ENCODE results near the gene KCNE1.
"Not testable (repeated sequence)": the region's sequence is repeated elsewhere in the genome, so short reads cannot be mapped to it uniquely, and the experiment has no call there.

The KCNE1 gene

DNA sequence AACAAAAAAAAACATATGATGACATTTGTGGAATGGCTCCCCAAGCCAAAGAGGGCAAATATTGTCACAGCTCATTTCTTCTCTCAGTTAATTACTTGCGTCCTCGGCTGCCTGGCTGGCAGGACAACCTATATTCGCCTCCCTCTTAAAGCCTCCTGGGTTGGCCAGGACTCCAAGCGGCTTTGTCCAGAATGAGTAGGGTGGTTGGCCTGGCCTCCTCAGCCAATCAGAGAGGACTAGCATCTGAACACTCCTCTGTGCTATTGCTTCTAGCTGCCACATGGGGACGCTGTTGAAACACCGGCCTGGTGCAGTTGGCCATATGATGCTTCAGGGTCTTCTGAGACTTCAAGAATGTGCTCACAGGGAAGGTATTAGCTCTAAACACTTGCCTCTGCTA lies 83.6 kb downstream of the KCNE1 start:
- not testable (repeated sequence) for DNase-seq (ENCODE audit: low read depth in 2 of 3, low spot score in 1 of 3)

DNA sequence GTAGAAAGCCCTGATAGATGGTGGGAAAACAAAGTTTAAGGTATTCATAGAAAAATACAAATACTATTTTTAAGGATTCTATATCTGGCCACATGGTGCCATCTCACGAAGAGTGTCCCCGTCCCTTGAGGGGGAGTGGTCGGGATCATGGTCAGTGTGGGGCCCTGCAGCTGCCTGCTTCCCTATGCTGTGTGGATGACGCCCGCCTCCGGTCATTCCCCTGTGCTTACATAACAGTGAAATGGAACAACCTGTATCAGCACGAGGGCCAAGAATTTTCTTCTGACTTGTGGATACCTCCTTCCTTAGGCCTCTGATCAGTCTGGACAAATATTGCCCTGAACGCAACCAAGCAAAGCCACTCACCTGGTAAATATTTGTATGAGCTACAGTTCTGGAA lies 84.7 kb downstream of the KCNE1 start:
- not testable (repeated sequence) for DNase-seq (ENCODE audit: low read depth in 2 of 3, low spot score in 1 of 3)

DNA sequence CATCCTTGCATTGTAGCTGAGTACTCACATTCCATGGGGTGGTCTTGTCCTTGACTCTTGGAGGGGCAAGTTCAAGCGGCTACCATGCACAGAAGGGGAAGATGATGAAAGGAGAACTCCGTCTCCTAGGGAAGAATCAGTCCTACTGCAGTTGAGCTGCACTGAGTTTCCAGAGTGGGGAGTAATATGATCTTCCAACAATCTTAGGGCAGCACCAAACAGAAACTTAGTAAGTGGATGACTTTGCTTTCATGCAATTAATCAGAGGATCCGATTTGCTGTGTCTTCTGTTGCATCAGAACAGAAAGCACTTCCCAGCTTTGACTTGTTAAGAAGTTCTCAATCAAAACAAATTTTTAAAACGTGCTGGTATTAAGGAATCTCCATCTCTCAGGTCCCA lies 88.2 kb downstream of the KCNE1 start, which contains the start of gene SMIM34:
Gene SMIM34, minus strand, starts transcription at position 147 of the 400 bp plus-strand sequence. Its CDS starts 112 bp downstream, at position 35.
- DNase-seq (ENCODE audit: low read depth in 2 of 3, low spot score in 1 of 3) = not testable (repeated sequence)

DNA sequence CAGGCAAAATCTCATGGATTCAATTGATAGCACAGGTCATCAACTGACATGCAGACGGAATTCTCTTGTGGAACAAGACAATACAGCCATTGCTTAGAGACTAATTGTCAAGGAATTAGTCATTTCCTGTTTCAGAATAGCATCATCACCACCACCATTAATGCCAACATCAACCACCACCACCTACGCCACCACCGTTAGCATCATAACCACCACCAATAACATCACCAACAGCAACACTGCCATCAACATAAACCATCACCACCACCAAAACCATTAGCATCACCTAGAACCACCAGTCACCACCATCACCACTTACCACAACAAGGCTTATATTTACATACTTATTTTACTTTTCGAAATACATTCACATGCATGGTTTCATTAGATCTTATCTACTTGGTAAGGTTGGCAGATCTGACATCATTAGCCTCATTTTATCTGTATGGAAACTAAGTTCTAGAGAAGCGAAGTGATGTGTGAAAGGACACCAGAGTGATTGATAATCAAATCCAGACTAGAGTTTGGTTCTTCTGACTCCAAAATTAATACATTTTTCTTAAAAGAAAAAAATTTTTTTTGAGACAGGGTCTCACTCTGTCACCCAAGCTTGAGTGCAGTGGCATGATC lies 94.4 kb downstream of the KCNE1 start:
- DNase-seq (ENCODE audit: low read depth in 2 of 3, low spot score in 1 of 3) = not testable (repeated sequence)

DNA sequence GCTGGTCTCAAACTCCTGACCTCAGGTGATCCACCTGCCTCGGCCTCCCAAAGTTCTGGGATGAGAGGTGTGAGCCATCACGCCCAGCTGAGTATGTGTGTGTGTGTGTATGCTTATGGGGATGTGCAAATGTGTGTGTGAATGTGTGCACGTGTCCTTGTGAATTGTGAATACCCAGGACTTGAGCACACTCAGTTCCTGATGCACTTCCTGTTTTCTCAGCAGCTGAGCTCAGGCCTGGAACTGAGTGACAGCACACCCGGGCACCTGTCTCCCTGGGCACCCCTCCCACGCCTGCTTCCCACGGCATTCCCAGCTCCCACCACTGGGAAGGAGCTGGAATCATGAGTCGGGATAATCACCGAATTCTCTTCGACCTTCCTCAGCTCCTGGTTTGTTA lies 104.7 kb downstream of the KCNE1 start:
- not testable (repeated sequence) for DNase-seq (ENCODE audit: low read depth in 2 of 3, low spot score in 1 of 3)

DNA sequence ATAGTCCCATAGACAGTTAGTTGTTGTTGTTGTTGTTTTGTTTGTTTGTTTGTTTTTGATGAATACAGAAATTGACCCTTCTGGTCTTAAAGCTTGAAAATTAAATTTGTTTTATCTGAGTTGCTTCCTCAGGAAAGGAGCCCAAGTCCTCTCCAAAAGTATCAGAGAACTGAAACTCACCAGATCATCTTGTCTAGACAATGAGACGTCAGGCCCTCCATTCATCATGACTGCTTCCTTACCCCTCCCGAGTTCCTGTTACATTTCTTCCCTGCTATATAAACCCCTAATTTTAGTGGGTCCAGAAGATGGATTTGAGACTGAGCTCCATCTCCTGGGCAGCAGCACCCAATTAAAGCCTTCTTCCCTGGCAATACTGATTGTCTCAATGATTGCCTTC lies 105.3 kb downstream of the KCNE1 start:
- DNase-seq (ENCODE audit: low read depth in 2 of 3, low spot score in 1 of 3) = not testable (repeated sequence)

DNA sequence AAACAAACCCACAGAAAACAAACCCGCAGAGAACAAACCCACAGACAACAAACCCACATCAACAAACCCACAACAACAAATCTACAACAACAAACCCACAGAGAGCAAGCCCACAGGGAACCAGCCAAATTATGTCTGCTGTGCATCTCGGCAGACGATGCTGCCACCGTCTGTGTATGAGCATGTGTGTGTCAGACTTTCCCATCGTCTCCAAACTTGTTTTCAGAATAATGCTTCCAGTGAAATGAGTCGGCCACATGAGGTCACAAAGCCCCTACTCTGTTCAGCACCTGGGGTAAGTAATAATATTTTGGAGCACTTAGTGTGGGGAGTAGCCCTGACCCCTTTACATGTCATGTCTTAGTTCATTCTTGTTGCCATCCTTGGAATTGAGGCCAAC lies 105.9 kb downstream of the KCNE1 start:
- DNase-seq (ENCODE audit: low read depth in 2 of 3, low spot score in 1 of 3) = not testable (repeated sequence)

DNA sequence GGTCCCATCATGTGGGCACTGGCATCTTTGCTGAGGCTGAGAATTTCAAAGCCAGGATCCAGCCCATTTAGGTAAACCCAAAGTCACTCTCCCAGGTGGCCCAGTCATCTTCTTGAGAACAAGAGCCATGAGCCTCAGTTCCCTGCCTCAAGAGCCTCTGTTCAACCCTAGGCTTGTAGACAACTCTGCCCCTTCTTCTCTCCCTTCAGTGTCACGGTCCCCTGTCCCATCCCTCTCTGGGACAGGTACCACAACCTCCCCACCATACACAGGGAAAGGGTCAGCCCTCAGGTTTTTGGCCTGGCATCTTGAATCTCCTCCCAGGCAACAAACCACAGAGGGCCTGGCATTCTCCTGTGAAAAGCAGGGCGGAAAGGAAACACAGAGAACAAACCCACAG lies 106.3 kb downstream of the KCNE1 start:
- DNase-seq (ENCODE audit: low read depth in 2 of 3, low spot score in 1 of 3) = not testable (repeated sequence)

DNA sequence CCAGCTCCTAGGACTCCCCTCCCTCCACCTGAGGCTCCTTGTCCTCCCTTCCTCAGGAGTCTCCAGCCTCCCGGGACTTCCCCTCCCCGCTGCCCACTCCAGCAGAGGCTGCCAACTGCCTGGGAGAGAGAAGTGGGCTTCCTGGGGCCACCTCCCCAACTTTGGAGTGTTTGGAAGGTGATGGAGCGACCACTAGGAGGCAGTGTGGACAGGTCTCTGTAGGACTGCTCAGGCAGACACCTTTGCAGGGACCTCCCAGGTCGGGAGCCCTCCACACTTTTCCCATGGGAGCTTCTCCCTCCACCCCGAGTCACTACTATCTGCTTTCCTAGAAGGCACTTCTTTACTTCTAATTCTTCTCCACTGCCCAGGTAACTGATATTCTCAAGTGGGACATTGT lies 107.3 kb downstream of the KCNE1 start:
- not testable (repeated sequence) for DNase-seq (ENCODE audit: low read depth in 2 of 3, low spot score in 1 of 3)

DNA sequence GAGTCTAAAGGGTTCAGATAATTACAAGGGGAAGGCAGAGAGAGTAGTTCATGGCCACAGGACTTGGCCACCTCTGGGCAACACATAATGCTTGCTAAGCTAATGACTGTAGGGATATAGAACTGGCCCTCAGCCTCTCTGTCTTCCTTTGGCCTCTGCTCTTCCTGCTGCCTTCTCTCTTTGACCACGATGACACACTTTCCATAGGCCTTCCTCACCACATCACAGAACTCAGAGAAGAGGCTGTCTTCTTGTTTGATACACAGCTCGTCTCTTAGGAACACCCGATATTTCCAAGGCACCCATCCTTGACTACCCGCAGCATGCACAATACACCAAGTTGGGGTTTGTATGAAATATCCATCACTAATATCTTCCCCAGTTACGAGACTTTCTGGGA lies 111.5 kb downstream of the KCNE1 start:
- DNase-seq (ENCODE audit: low read depth in 2 of 3, low spot score in 1 of 3) = not testable (repeated sequence)

All from stimulated activated CD4-positive, alpha-beta T cell treated with anti-CD3 and anti-CD28 coated beads, Interleukin-12 subunit alpha, Interleukin-12 subunit beta, amount 100 ng/mL, for 48 hours (primary cell).